AG09309 (cell line): ENCODE measurements around the gene CASK.

Source experiments
- DNase-seq: peaks from one replicate; pipeline ENCODE4 v3.0.0-alpha.2; 2010; ENCODE audit warnings: low read depth
- H3K4me3 ChIP-seq: 2 replicates; pipeline ENCODE4 v1.5.1; 2011; ENCODE audit warnings: mild to moderate bottlenecking, low read depth, low read length, moderate library complexity; ENCODE audit not compliant: control insufficient read depth
- TF ChIP-seq, protein P1 (sequence below): IDR thresholded peaks from 2 replicates; pipeline ENCODE4 v1.5.1; 2011; ENCODE audit warnings: mild to moderate bottlenecking, low read depth, low read length, inconsistent platforms; ENCODE audit not compliant: insufficient read depth, control insufficient read depth; ENCODE audit errors: missing control alignments

The CASK gene

DNA sequence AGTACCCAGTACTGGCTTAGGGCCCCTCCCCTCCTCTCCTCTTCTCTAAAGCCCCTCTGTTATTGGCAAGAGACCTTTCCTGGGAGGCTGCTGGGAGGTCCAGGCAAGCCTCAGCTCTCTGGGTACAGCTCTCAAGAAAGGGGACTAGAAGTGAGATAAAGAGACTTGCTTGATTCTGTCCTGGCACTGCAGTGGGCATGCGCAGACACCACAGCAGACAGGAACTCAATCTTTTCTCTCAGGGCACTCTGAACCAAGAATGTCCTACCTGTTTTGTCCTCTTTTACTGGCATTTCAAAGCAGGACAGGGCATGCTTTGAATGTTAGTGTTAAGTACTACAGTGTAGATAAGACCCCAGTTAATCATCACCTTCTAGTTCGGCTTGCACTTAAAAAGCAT lies 401.3 kb downstream of the CASK start:
- DNase-seq: no peak
- TF ChIP-seq, protein P1, sequence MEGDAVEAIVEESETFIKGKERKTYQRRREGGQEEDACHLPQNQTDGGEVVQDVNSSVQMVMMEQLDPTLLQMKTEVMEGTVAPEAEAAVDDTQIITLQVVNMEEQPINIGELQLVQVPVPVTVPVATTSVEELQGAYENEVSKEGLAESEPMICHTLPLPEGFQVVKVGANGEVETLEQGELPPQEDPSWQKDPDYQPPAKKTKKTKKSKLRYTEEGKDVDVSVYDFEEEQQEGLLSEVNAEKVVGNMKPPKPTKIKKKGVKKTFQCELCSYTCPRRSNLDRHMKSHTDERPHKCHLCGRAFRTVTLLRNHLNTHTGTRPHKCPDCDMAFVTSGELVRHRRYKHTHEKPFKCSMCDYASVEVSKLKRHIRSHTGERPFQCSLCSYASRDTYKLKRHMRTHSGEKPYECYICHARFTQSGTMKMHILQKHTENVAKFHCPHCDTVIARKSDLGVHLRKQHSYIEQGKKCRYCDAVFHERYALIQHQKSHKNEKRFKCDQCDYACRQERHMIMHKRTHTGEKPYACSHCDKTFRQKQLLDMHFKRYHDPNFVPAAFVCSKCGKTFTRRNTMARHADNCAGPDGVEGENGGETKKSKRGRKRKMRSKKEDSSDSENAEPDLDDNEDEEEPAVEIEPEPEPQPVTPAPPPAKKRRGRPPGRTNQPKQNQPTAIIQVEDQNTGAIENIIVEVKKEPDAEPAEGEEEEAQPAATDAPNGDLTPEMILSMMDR: no peak
- H3K4me3 ChIP-seq: no peak overlapping the region

DNA sequence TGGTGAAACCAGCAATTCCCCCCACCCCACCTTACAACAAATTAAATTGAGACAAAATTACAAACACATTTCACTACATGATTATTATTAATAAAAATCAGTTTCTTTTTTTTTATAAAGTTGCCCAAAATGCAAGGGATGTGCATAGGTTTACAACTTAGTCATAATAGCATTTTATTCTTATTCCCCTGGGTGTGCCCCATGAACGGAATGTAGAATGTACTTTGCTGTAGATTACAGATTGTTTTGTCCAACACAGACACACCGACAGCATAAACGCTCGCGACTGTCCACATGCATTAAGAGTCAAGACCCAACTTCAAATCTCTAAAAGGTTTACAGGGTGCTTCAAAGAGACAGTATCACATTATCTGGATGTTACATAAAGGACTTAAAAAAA lies 403.9 kb downstream of the CASK start:
- H3K4me3 ChIP-seq: no peak overlapping the region
- TF ChIP-seq, protein P1: no peak
- no peak for DNase-seq

DNA sequence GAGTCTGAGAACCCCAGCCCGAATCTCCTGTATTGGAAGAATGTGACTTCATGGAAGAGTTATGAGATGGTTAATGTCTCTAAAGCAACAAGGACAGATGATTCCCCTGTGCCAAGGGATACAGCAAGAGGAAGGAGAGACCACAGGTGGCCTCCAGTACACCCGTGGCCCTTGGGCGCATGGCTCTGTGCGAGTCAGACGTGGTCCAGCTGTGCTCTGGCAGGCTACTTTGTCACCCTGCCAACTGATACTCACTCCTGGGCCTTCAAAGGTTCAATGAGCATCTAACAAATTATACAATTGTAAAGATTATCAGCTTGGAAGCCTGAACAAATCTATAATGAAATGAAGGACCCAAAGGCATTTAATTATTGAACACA lies 404.5 kb downstream of the CASK start:
- TF ChIP-seq, protein P1: no peak
- H3K4me3 ChIP-seq: no peak overlapping the region
- no peak for DNase-seq

DNA sequence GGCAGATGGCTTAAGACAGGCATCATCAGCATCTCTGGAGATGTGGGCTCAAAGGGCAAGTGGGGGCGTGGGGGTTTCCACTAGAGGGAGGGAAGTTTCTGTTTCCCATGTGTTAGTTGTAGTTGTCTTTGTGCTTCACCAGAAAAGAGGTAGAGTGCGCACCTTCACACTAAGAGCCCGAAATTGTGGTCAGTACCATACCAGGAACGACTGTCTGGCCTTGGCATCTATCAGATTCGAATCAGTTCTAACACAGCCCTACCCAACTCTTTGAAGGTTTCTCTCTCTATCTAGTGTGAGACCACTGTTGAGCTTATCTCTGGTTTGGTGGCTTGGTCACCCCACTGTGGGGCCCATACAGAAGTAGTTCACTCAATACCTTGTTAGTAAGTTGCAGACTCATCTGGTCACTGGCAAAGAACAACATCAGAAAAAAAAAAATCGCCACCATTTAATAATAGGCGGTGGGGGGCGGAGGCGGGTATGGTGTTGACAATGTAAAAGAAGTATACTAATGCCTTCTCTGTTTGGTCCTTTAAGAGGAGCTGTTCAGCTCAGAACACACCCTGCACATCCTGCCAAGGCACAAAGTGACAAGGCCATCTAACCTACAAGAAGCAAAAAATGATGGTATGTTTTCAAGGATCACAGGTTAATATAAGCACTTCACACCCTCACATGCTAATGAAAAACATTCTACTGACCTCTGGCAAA lies 405.1 kb downstream of the CASK start:
- no peak overlapping the region for H3K4me3 ChIP-seq
- TF ChIP-seq, protein P1: no peak
- no peak for DNase-seq

DNA sequence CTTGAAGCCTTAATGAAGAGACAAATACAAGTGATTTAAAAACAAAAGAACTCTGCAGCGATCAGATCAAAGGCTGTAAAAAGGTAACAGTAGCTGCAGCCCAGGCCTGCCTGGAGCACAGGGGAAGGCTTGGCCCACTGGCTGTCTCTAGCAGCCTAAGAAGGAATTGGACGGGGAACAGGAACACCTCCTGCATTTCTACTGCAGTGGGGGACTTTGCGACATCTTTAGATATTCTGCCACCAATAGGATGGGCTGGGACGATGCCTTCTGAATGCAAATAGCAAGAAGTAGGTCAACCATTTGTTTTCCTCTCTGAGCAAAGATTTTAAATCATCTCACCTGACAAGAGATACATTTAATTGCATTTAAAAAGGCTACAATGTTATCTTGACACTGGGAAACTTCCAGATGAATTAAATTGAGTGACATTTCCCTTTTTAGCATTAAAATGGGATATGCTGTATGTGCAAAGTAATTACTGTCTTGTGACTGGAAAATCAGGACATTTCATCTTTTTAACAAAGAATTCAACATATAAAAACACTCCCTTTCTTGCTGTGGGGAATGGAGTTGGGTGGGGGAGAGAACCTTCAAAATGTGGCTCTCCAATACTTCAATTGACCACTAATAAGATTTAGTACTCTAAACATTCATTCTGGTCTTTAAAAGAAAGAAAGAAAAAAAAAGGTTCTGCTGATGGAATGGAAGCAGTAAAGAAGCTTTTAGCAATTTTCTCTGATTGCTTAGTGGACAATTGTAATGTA lies 406.2 kb downstream of the CASK start:
- H3K4me3 ChIP-seq: no peak overlapping the region
- TF ChIP-seq, protein P1: no peak
- DNase-seq: no peak

DNA sequence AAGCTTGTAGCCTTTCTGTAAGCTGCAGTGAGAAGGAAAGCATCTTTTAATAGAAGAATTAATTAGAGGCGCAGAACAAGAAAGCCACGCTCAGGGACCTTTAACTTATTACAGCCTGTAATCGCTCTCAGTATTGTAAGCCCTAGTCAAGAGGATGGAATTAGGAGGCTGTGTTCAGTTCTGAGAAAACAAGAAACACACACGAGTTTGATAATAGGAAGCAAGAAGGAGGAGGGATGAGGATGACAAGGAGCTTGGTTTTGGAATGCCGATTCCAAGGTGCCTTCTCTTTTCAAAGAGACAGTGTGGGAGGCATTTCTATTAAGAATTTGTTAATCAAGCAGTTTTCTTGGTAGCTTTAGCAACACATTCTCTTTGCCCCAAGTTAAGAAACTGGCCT lies 406.9 kb downstream of the CASK start:
- no peak overlapping the region for H3K4me3 ChIP-seq
- no peak for DNase-seq
- TF ChIP-seq, protein P1: no peak
